PFSK-1 (cell line): ENCODE data around the gene RCAN3.

Experiments used
- FOXP2 ChIP-seq: optimal IDR thresholded peaks from 2 replicates; pipeline ENCODE3; 2011; ENCODE audit warnings: borderline replicate concordance, control low read depth, inconsistent platforms; ENCODE audit not compliant: insufficient read depth; ENCODE audit errors: extremely low read length, extremely low read depth
- POLR2AphosphoS5 ChIP-seq: IDR thresholded peaks from 2 replicates; pipeline ENCODE4 v1.6.1; 2012; ENCODE audit warnings: low read depth, mild to moderate bottlenecking, control low read depth, low read length, moderate library complexity
- SIN3A ChIP-seq: IDR thresholded peaks from 2 replicates; pipeline ENCODE4 v1.6.1; 2012; ENCODE audit warnings: mild to moderate bottlenecking, low read length, moderate library complexity, borderline replicate concordance; ENCODE audit not compliant: insufficient read depth
- TAF1 ChIP-seq: IDR thresholded peaks from 2 replicates; pipeline ENCODE4 v1.6.1; 2012; ENCODE audit warnings: low read length, control low read depth, borderline replicate concordance; ENCODE audit not compliant: insufficient read depth
- TF ChIP-seq, protein P1 (sequence below), 2 experiments: IDR thresholded peaks; 2 replicates each; pipeline versions ENCODE4 v1.6.1 to v1.8.0; 2011 to 2012; ENCODE audit warnings: low read depth in 2 of 2, low read length in 2 of 2, control low read depth in 1 of 2, inconsistent platforms in 1 of 2, mild to moderate bottlenecking in 1 of 2, moderate library complexity in 1 of 2; ENCODE audit not compliant: insufficient read depth in 1 of 2

DNA sequence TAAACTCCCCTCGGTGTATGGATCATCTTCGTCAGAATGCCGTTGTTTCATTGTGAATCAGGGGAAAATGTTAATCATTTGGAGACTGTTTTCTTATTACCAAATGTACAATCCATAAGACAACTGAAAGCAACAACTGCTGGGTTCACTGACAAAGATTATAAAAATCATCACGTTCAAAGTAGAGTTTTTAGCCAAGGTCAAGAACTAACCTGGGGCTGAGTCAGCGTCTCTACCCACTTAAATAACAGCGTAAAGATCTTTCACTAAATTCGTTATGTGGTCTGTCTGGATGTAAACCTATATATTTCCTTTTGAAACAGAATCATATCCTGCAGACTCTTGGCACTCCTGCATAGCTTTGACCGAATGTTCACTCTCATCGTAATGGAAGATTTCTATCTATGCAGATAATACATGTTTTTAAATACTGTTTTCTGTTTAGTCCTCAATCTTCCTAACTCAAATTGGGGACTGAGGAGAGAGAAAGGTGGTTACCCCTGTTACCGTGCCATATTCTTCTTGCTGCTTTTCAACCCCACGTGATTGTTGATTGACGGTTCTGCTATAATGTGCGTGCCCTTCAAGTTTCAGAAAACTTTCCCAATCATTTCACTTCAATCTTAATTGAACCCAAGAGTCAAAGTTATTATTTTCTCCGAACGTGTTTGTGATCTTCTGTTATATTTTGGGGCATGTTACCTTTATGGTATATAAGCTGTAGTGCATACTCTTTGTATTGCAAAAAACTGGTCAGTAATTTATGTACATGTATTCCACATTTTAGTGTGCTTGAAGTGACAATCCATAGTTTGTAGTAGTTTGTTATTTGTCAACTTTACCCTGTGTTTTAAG is 37.6 kb downstream of the RCAN3 start:
- no peak for TF ChIP-seq POLR2AphosphoS5
- TF ChIP-seq SIN3A, result no peak
- TF ChIP-seq, protein P1, sequence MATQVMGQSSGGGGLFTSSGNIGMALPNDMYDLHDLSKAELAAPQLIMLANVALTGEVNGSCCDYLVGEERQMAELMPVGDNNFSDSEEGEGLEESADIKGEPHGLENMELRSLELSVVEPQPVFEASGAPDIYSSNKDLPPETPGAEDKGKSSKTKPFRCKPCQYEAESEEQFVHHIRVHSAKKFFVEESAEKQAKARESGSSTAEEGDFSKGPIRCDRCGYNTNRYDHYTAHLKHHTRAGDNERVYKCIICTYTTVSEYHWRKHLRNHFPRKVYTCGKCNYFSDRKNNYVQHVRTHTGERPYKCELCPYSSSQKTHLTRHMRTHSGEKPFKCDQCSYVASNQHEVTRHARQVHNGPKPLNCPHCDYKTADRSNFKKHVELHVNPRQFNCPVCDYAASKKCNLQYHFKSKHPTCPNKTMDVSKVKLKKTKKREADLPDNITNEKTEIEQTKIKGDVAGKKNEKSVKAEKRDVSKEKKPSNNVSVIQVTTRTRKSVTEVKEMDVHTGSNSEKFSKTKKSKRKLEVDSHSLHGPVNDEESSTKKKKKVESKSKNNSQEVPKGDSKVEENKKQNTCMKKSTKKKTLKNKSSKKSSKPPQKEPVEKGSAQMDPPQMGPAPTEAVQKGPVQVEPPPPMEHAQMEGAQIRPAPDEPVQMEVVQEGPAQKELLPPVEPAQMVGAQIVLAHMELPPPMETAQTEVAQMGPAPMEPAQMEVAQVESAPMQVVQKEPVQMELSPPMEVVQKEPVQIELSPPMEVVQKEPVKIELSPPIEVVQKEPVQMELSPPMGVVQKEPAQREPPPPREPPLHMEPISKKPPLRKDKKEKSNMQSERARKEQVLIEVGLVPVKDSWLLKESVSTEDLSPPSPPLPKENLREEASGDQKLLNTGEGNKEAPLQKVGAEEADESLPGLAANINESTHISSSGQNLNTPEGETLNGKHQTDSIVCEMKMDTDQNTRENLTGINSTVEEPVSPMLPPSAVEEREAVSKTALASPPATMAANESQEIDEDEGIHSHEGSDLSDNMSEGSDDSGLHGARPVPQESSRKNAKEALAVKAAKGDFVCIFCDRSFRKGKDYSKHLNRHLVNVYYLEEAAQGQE (IDR thresholded peaks at IDR 0.05; ENCODE audit: insufficient read depth in 1 of 2, low read depth in 2 of 2, low read length in 2 of 2), result no peak
- no peak for TF ChIP-seq TAF1
- TF ChIP-seq FOXP2, result no peak
